ENCODE results near the gene CPN2. TPM values are rescaled to one million over a fixed set of nuclear protein-coding genes. Genes with fewer than 3 reads are reported as not detected.

CPN2 gene
- total and polyA plus RNA-seq, 2 of the 8 experiments (the other 6 are each of a cell fraction or from before 2014, with no cell fraction given) = 0.03 TPM; not detected in 1

GRCh38 chr3:194382892-194383223 is 31.7 kb upstream of the CPN2 start (continued):
- TF ChIP-seq MAX (IDR thresholded peaks at IDR 0.05) (no peak), CTBP2 (IDR thresholded peaks at IDR 0.05; ENCODE audit: borderline replicate concordance, insufficient read depth, insufficient read length, low read length) (no peak), JUN (IDR thresholded peaks at IDR 0.05; ENCODE audit: low read depth, low read length) (no peak)

Measured in H1 (cell line).